Tongue (tissue), 2 donors: ENCODE measurements around the gene BABAM2. TPM values are rescaled to one million over a fixed set of nuclear protein-coding genes. Genes with fewer than 3 reads are reported as not detected.
"Not testable (repeated sequence)": the region's sequence is repeated elsewhere in the genome, so short reads cannot be mapped to it uniquely, and the experiment has no call there.

Experiments used
- DNase-seq: peaks from one replicate; pipeline ENCODE4 v3.0.0-alpha.2; 2015
- total RNA-seq: library from RNA; depleted of rRNA; stranded (reverse); fragments of >200 nt; gene quantifications from one replicate; pipeline ENCODE4 v1.2.3, GENCODE V29; 2014

Gene BABAM2
- total RNA-seq, 1 donor from 2014 or later = 16.1 TPM

- no peak for DNase-seq
Observed at GRCh38 chr2:28082131-28082530, 191.6 kb downstream of the BABAM2 start.

- DNase-seq = no peak
Observed at GRCh38 chr2:28083476-28083875, 192.9 kb downstream of the BABAM2 start.

- peak; percentile 18 for DNase-seq
Observed at GRCh38 chr2:28084564-28084963, 194.0 kb downstream of the BABAM2 start.

GRCh38 chr2:28085201-28085600 lies 194.7 kb downstream of the BABAM2 start:
- no peak for DNase-seq

GRCh38 chr2:28086611-28087010 lies 196.1 kb downstream of the BABAM2 start:
- no peak for DNase-seq

- DNase-seq = no peak
Observed at GRCh38 chr2:28088970-28089369, 198.4 kb downstream of the BABAM2 start.

GRCh38 chr2:28089486-28089885 lies 199.0 kb downstream of the BABAM2 start:
- DNase-seq = no peak

GRCh38 chr2:28093308-28093707 lies 202.8 kb downstream of the BABAM2 start:
- DNase-seq = no peak

GRCh38 chr2:28093768-28094167 lies 203.2 kb downstream of the BABAM2 start:
- no peak for DNase-seq

- no peak for DNase-seq
Observed at GRCh38 chr2:28094739-28095138, 204.2 kb downstream of the BABAM2 start.

GRCh38 chr2:28095622-28096021 lies 205.1 kb downstream of the BABAM2 start:
- DNase-seq = no peak

GRCh38 chr2:28096421-28096820 lies 205.9 kb downstream of the BABAM2 start:
- DNase-seq = no peak

- no peak for DNase-seq
Observed at GRCh38 chr2:28098501-28099225, 208.1 kb downstream of the BABAM2 start.

- no peak for DNase-seq
Observed at GRCh38 chr2:28101123-28101522, 210.6 kb downstream of the BABAM2 start.

- no peak for DNase-seq
Observed at GRCh38 chr2:28101892-28102291, 211.4 kb downstream of the BABAM2 start.

GRCh38 chr2:28102455-28102874 lies 211.9 kb downstream of the BABAM2 start:
- DNase-seq = peak; percentile 68

- DNase-seq = no peak
Observed at GRCh38 chr2:28103611-28104010, 213.1 kb downstream of the BABAM2 start.

GRCh38 chr2:28108143-28108542 lies 217.6 kb downstream of the BABAM2 start:
- no peak for DNase-seq

- DNase-seq = not testable (repeated sequence)
Observed at GRCh38 chr2:28113771-28114170, 223.2 kb downstream of the BABAM2 start.

GRCh38 chr2:28117104-28117596 lies 226.6 kb downstream of the BABAM2 start:
- no peak for DNase-seq

GRCh38 chr2:28119631-28120030 lies 229.1 kb downstream of the BABAM2 start:
- no peak for DNase-seq

- no peak for DNase-seq
Observed at GRCh38 chr2:28128281-28128950, 237.9 kb downstream of the BABAM2 start.

- DNase-seq = no peak
Observed at GRCh38 chr2:28129955-28130695, 239.6 kb downstream of the BABAM2 start.
